ENCODE results near the gene ANKRD17. TPM values are rescaled to one million over a fixed set of nuclear protein-coding genes. Genes with fewer than 3 reads are reported as not detected.

ANKRD17 gene
- total and polyA plus RNA-seq, 9 of the 15 experiments (the other 6 are each of a cell fraction or from before 2014, with no cell fraction given): 25.5 to 86.9 (median 52.2) TPM

GRCh38 chr4:73244945-73245601, 13.5 kb downstream of the ANKRD17 start:
- intact Hi-C loops (cut with micrococcal nuclease): loop anchor here (5.0 kb wide), 1 partner anchor 63 kb away; no protein-coding TSS in a partner anchor
- FAIRE-seq (peak; percentile 6), DNase-seq (ENCODE audit: extremely low read depth in 1 of 4, low spot score in 3 of 4) (no peak), ATAC-seq (peak; percentile 19)
- Histone ChIP-seq H3K4me3 (no peak overlapping the region), H2AFZ (ENCODE audit: low read depth, low read length) (no peak overlapping the region), H3K4me1 (replicated peaks in 1 of 2; ENCODE audit: control insufficient read depth in 2 of 2, insufficient read depth in 2 of 2, low read length in 2 of 2) (peaks cover 0 to 18% of the 10 kb centered on the region in 2 experiments; a peak in 2 of 5 replicates), H3K9me1 (ENCODE audit: control insufficient read depth, insufficient read depth, low read length) (no peaks in the 10 kb centered on the region), H3K36me3 (ENCODE audit: control insufficient read depth, insufficient read depth, low read length) (peaks cover 33% of the 10 kb centered on the region; the same call in 2 of the 3 replicates), H3K79me2 (ENCODE audit: control insufficient read depth, insufficient read depth, low read length) (peaks cover 100% of the 10 kb centered on the region), H3K27me3 (ENCODE audit: control insufficient read depth in 2 of 2, insufficient read depth in 2 of 2, low read length in 2 of 2) (no peaks in the 10 kb centered on the region), H3K27ac (ENCODE audit: extremely low read depth, low read depth, low read length) (peak overlapping the region; percentile 60), H3K4me2 (ENCODE audit: insufficient read depth, low read length) (peak overlapping the region; percentile 45; the same call in 1 of the 2 replicates), H3K9ac (ENCODE audit: insufficient read depth in 1 of 2, low read depth in 2 of 2, low read length in 2 of 2) (no peak overlapping the region; a peak in 1 of 4 replicates), H4K20me1 (replicated peaks; ENCODE audit: control insufficient read depth, insufficient read depth, low read length) (peaks cover 10% of the 10 kb centered on the region; the same call in 1 of the 2 replicates), H3K9me3 (replicated peaks; ENCODE audit: control insufficient read depth, insufficient read depth, low read depth, low read length) (no peaks in the 10 kb centered on the region)
- no TSS peak for BruUV-seq (replicated peaks)
- in situ Hi-C loops (cut with MboI): no loop called here
- POLR2A ChIA-PET: interaction anchor here (1.7 kb wide), 2 partner anchors 10 to 13 kb away, joined by 4 to 5 read pairs; no protein-coding TSS in a partner anchor
- WGBS (ENCODE audit: insufficient coverage, low coverage, missing lambda C conversion rate): 78% methylated on average over 4 of the region's 4 CpGs
- CTCF ChIA-PET (ENCODE audit: low intra/inter-chr PET ratio): no interaction called here
- no peak for TF ChIP-seq ZSCAN29 (IDR thresholded peaks at IDR 0.05)
- TF ChIP-seq ZNF431 (CRISPR knock-in tag; IDR thresholded peaks at IDR 0.05): no peak
- no peak for TF ChIP-seq E2F4 (CRISPR knock-in tag; IDR thresholded peaks at IDR 0.05; ENCODE audit: low read depth)
- no peak for TF ChIP-seq CBX1 (IDR thresholded peaks at IDR 0.05; ENCODE audit: low read depth)
- no peak for TF ChIP-seq ZBED1 (IDR thresholded peaks at IDR 0.05)
- no peak for TF ChIP-seq DDX20 (tag; IDR thresholded peaks at IDR 0.05; ENCODE audit: low read depth)
- TF ChIP-seq ZNF212 (CRISPR knock-in tag; IDR thresholded peaks at IDR 0.05): no peak
- no peak for TF ChIP-seq ZNF444 (CRISPR knock-in tag; IDR thresholded peaks at IDR 0.05)
- TF ChIP-seq NCOA6 (IDR thresholded peaks at IDR 0.05): no peak
- no peak for TF ChIP-seq ZNF57 (CRISPR knock-in tag; IDR thresholded peaks at IDR 0.05)
- TF ChIP-seq LEF1 (IDR thresholded peaks at IDR 0.05): no peak
- TF ChIP-seq NFE2 (IDR thresholded peaks at IDR 0.05; ENCODE audit: low read depth): no peak
- no peak for TF ChIP-seq EWSR1 (IDR thresholded peaks at IDR 0.05; ENCODE audit: borderline replicate concordance, low read depth, partially characterized antibody)
- no peak for TF ChIP-seq ZBTB26 (CRISPR knock-in tag; IDR thresholded peaks at IDR 0.05)
- no peak for TF ChIP-seq MAFF (IDR thresholded peaks at IDR 0.05; ENCODE audit: low read length)
- TF ChIP-seq SMC3 (conservative IDR thresholded peaks at IDR 0.05; ENCODE audit: insufficient read depth, low read depth, low read length): no peak
- no peak for TF ChIP-seq ZNF449 (CRISPR knock-in tag; IDR thresholded peaks at IDR 0.05)
- no peak for TF ChIP-seq ELK3 (CRISPR knock-in tag; IDR thresholded peaks at IDR 0.05)
